ENCODE measurements around the gene MFF. TPM values are rescaled to one million over a fixed set of nuclear protein-coding genes. Genes with fewer than 3 reads are reported as not detected.

The MFF gene
- total and polyA plus RNA-seq, 2 of the 8 experiments (the other 6 are each of a cell fraction or from before 2014, with no cell fraction given) = 36.2 to 86.8 TPM

GRCh38 chr2:227388537-227389011, 63.5 kb downstream of the MFF start:
- H3K9ac ChIP-seq (replicated peaks in 1 of 4; ENCODE audit: extremely low read depth in 1 of 4, low read depth in 3 of 4, low read length in 3 of 4) = no peak overlapping the region
- DNase-seq (ENCODE audit: low read depth in 1 of 2, low spot score in 2 of 2) (no peak), FAIRE-seq (no peak)
- no peak overlapping the region for H3K23ac ChIP-seq (ENCODE audit: insufficient read length)
- H3K79me1 ChIP-seq (ENCODE audit: low read depth, low read length) = no peaks in the 10 kb centered on the region
- no peaks in the 10 kb centered on the region; a peak in 1 of 7 replicates for H3K4me1 ChIP-seq (replicated peaks in 1 of 4; ENCODE audit: control insufficient read depth in 3 of 4, insufficient read depth in 4 of 4, low read length in 3 of 4)
- H2AFZ ChIP-seq (ENCODE audit: low read length) = no peak overlapping the region
- H4K91ac ChIP-seq (replicated peaks; ENCODE audit: insufficient read length, low read length) = no peak overlapping the region
- CTCF ChIA-PET (ENCODE audit: partially characterized antibody) = interaction anchor here (1.2 to 3.2 kb wide), 3 partner anchors 9 to 150 kb away, joined by 3 to 24 read pairs (median 4); partner anchors contain the start of gene TM4SF20
- no peak overlapping the region for H4K8ac ChIP-seq (ENCODE audit: extremely low read depth, insufficient read depth, low read length)
- no peak overlapping the region for H4K5ac ChIP-seq (ENCODE audit: insufficient read length, low read depth, low read length)
- H3K4ac ChIP-seq (replicated peaks; ENCODE audit: insufficient read length, low read depth, low read length) = no peak overlapping the region
- no peaks in the 10 kb centered on the region for H3K9me3 ChIP-seq (ENCODE audit: insufficient read depth in 2 of 2, low read depth in 1 of 2, low read length in 1 of 2)
- no peak overlapping the region for H3K14ac ChIP-seq (ENCODE audit: insufficient read length)
- H2BK5ac ChIP-seq (ENCODE audit: low read depth, low read length) = no peak overlapping the region
- POLR2A ChIA-PET (ENCODE audit: partially characterized antibody) = interaction anchor here (0.6 kb wide), 1 partner anchor 120 kb away, joined by 3 read pairs; no protein-coding TSS in a partner anchor
- TF ChIP-seq RFX5 (IDR thresholded peaks at IDR 0.05; ENCODE audit: borderline replicate concordance, low read depth, low read length) = no peak
- no peaks in the 10 kb centered on the region for H3K36me3 ChIP-seq (ENCODE audit: control insufficient read depth in 2 of 4, insufficient read depth in 4 of 4, low read length in 3 of 4)
- H2BK15ac ChIP-seq (ENCODE audit: low read length) = no peak overlapping the region
- no peak overlapping the region for H2BK12ac ChIP-seq (ENCODE audit: low read depth, low read length)
- H3K56ac ChIP-seq (replicated peaks; ENCODE audit: insufficient read length, low read depth, low read length) = no peak overlapping the region
- H4K20me1 ChIP-seq (replicated peaks in 1 of 2; ENCODE audit: control insufficient read depth in 1 of 2, insufficient read depth in 2 of 2, low read length in 2 of 2) = no peaks in the 10 kb centered on the region
- H3K23me2 ChIP-seq (ENCODE audit: low read depth, low read length) = no peaks in the 10 kb centered on the region; the same call in 1 of the 2 replicates
- H2BK120ac ChIP-seq (replicated peaks; ENCODE audit: low read depth, low read length) = no peak overlapping the region
- H3K4me3 ChIP-seq (ENCODE audit: extremely low read depth in 1 of 4, insufficient read depth in 2 of 4, low read depth in 3 of 4, low read length in 4 of 4) = no peak overlapping the region
- no peak overlapping the region for H3K18ac ChIP-seq (ENCODE audit: extremely low read depth, low read length)
- no peak overlapping the region for H3K27ac ChIP-seq (ENCODE audit: low read depth, low read length)
- no peak overlapping the region for H2BK20ac ChIP-seq (ENCODE audit: low read length)
- 88% methylated on average over 7 of the region's 7 CpGs; no CpG with 5 or more reads in 1 of the 2 experiments for WGBS, 2 experiments (ENCODE audit: extremely low coverage in 1 of 2, insufficient coverage in 1 of 2, insufficient read length in 1 of 2, insufficient replicate concordance in 2 of 2, low coverage in 1 of 2, low lambda C conversion rate in 2 of 2, missing lambda C conversion rate in 1 of 2)
- H2AK5ac ChIP-seq (ENCODE audit: low read depth, low read length) = no peak overlapping the region
- H3K27me3 ChIP-seq (replicated peaks in 1 of 4; ENCODE audit: control insufficient read depth in 3 of 4, extremely low read depth in 1 of 4, insufficient read depth in 3 of 4, low read length in 3 of 4) = no peaks in the 10 kb centered on the region
- no peaks in the 10 kb centered on the region for H3K79me2 ChIP-seq (ENCODE audit: control insufficient read depth in 1 of 2, insufficient read depth in 2 of 2, low read length in 2 of 2)
- no peak overlapping the region for H3K4me2 ChIP-seq (ENCODE audit: insufficient read depth in 1 of 2, low read depth in 2 of 2, low read length in 2 of 2)

Data from H1 (cell line).